ENCODE results near the gene SNAI3.

The SNAI3 gene

GRCh38 chr16:88715312-88716190, 29.2 kb upstream of the SNAI3 start:
- Histone ChIP-seq H3K27ac (ENCODE audit: poor library complexity, severe bottlenecking) (no peak overlapping the region), H3K9me3 (ENCODE audit: severe bottlenecking) (no peaks in the 10 kb centered on the region), H3K36me3 (ENCODE audit: low read depth) (peaks cover 71% of the 10 kb centered on the region), H3K4me3 (ENCODE audit: severe bottlenecking) (no peak overlapping the region), H3K4me1 (ENCODE audit: insufficient read depth, poor library complexity, severe bottlenecking) (no peaks in the 10 kb centered on the region), H3K27me3 (ENCODE audit: insufficient read depth, poor library complexity, severe bottlenecking) (no peaks in the 10 kb centered on the region)
- TF ChIP-seq CTCF (IDR thresholded peaks at IDR 0.05; ENCODE audit: poor library complexity, severe bottlenecking): no peak
- DNase-seq (ENCODE audit: low spot score) (no peak), ATAC-seq (ENCODE audit: low read depth) (no peak)

GRCh38 chr16:88714420-88715302, 28.4 kb upstream of the SNAI3 start:
- DNase-seq (ENCODE audit: low spot score): no peak
- ATAC-seq (ENCODE audit: low read depth): no peak
- Histone ChIP-seq H3K9me3 (ENCODE audit: severe bottlenecking) (no peaks in the 10 kb centered on the region), H3K4me3 (ENCODE audit: severe bottlenecking) (no peak overlapping the region), H3K27ac (ENCODE audit: poor library complexity, severe bottlenecking) (no peak overlapping the region), H3K36me3 (ENCODE audit: low read depth) (peaks cover 65% of the 10 kb centered on the region), H3K27me3 (ENCODE audit: insufficient read depth, poor library complexity, severe bottlenecking) (no peaks in the 10 kb centered on the region), H3K4me1 (ENCODE audit: insufficient read depth, poor library complexity, severe bottlenecking) (no peaks in the 10 kb centered on the region)
- no peak for TF ChIP-seq CTCF (IDR thresholded peaks at IDR 0.05; ENCODE audit: poor library complexity, severe bottlenecking)

- Histone ChIP-seq H3K36me3 (ENCODE audit: low read depth) (peaks cover 56% of the 10 kb centered on the region), H3K27me3 (ENCODE audit: insufficient read depth, poor library complexity, severe bottlenecking) (no peaks in the 10 kb centered on the region), H3K9me3 (ENCODE audit: severe bottlenecking) (no peaks in the 10 kb centered on the region), H3K4me3 (ENCODE audit: severe bottlenecking) (no peak overlapping the region), H3K27ac (ENCODE audit: poor library complexity, severe bottlenecking) (no peak overlapping the region), H3K4me1 (ENCODE audit: insufficient read depth, poor library complexity, severe bottlenecking) (no peaks in the 10 kb centered on the region)
- peak; percentile 46 for ATAC-seq (ENCODE audit: low read depth)
- no peak for DNase-seq (ENCODE audit: low spot score)
- TF ChIP-seq CTCF (IDR thresholded peaks at IDR 0.05; ENCODE audit: poor library complexity, severe bottlenecking): no peak
Measured at GRCh38 chr16:88713568-88714419, 27.5 kb upstream of the SNAI3 start.

- Histone ChIP-seq H3K9me3 (ENCODE audit: severe bottlenecking) (no peaks in the 10 kb centered on the region), H3K4me1 (ENCODE audit: insufficient read depth, poor library complexity, severe bottlenecking) (no peaks in the 10 kb centered on the region), H3K27me3 (ENCODE audit: insufficient read depth, poor library complexity, severe bottlenecking) (no peaks in the 10 kb centered on the region), H3K27ac (ENCODE audit: poor library complexity, severe bottlenecking) (no peak overlapping the region), H3K4me3 (ENCODE audit: severe bottlenecking) (no peak overlapping the region), H3K36me3 (ENCODE audit: low read depth) (peaks cover 49% of the 10 kb centered on the region)
- no peak for DNase-seq (ENCODE audit: low spot score)
- TF ChIP-seq CTCF (IDR thresholded peaks at IDR 0.05; ENCODE audit: poor library complexity, severe bottlenecking): no peak
- ATAC-seq (ENCODE audit: low read depth): no peak
Measured at GRCh38 chr16:88713054-88713453, 26.7 kb upstream of the SNAI3 start.
